GM12891 (cell line): ENCODE results near the gene USP17L15.
"Not testable (repeated sequence)": the region's sequence is repeated elsewhere in the genome, so short reads cannot be mapped to it uniquely, and the experiment has no call there.

Experiments used
- POLR2A ChIP-seq: IDR thresholded peaks from 2 replicates; pipeline ENCODE4 v1.6.1; 2011; ENCODE audit warnings: low read depth, low read length, control low read depth
- SPI1 ChIP-seq: IDR thresholded peaks from 2 replicates; pipeline ENCODE4 v1.6.1; 2011; ENCODE audit warnings: low read depth, low read length, control low read depth
- TAF1 ChIP-seq: IDR thresholded peaks from 2 replicates; pipeline ENCODE4 v1.6.1; 2011; ENCODE audit warnings: low read depth, low read length, control low read depth

DNA sequence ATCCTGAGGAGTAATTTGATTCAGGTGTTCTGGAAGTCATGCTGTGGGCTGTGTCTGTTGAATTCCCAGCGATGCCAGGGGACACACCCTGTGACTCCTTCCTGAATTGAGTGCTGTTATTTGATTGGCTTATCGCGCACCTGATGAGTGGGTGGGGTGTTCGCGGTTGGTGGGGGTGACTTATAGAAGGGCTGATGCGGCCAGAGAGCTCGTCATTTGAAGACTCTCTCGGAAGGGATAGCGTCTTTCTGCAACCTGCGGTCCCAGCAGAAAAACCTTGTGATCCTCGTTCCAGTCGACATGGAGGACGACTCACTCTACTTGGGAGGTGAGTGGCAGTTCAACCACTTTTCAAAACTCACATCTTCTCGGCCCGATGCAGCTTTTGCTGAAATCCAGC, 23.6 kb downstream of the USP17L15 start, which contains the start of gene USP17L20:
- not testable (repeated sequence) for TF ChIP-seq POLR2A, SPI1, TAF1
